ENCODE results near the gene SLC24A4.

The SLC24A4 gene

GRCh38 chr14:92481386-92481785 lies 158.4 kb downstream of the SLC24A4 start:
- no peaks in the 10 kb centered on the region for H3K4me1 ChIP-seq (ENCODE audit: insufficient read depth, low read length, poor library complexity, severe bottlenecking)

GRCh38 chr14:92481811-92482555 lies 159.0 kb downstream of the SLC24A4 start:
- no peak overlapping the region for H3K4me2 ChIP-seq (ENCODE audit: low read depth, low read length, poor library complexity, severe bottlenecking)
- H3K4me1 ChIP-seq (ENCODE audit: insufficient read depth, low read length, poor library complexity, severe bottlenecking) = no peaks in the 10 kb centered on the region
- H3K9ac ChIP-seq (ENCODE audit: low read depth, low read length, poor library complexity, severe bottlenecking) = no peak overlapping the region
- peaks cover 5% of the 10 kb centered on the region; the same call in 1 of the 2 replicates for H3K9me3 ChIP-seq (ENCODE audit: insufficient read depth, low read depth, low read length)
- no peak for TF ChIP-seq EZH2phosphoT487 (IDR thresholded peaks at IDR 0.05; ENCODE audit: borderline replicate concordance)
- TF ChIP-seq CTCF (conservative IDR thresholded peaks at IDR 0.05; ENCODE audit: low read length) = no peak
- H3K36me3 ChIP-seq (ENCODE audit: insufficient read depth, low read length) = no peaks in the 10 kb centered on the region
- H3K27me3 ChIP-seq (ENCODE audit: insufficient read depth, low read length, poor library complexity, severe bottlenecking) = no peaks in the 10 kb centered on the region
- no peaks in the 10 kb centered on the region for H3F3A ChIP-seq (ENCODE audit: low read depth)
- no peak overlapping the region for H2AFZ ChIP-seq (ENCODE audit: low read length)
- no peaks in the 10 kb centered on the region for H4K20me1 ChIP-seq (ENCODE audit: insufficient read depth, low read length, poor library complexity, severe bottlenecking)
- no peak overlapping the region for H3K4me3 ChIP-seq (ENCODE audit: low read length, poor library complexity, severe bottlenecking)
- H3K9me2 ChIP-seq (replicated peaks; ENCODE audit: low read depth, low read length) = no peaks in the 10 kb centered on the region
- no peaks in the 10 kb centered on the region for H3K79me2 ChIP-seq (ENCODE audit: insufficient read depth, low read length)

More at GRCh38 chr14:92481386-92481785, 158.4 kb downstream of the SLC24A4 start:
- Histone ChIP-seq H2AFZ (ENCODE audit: low read length) (no peak overlapping the region), H3K36me3 (ENCODE audit: insufficient read depth, low read length) (no peaks in the 10 kb centered on the region), H3K79me2 (ENCODE audit: insufficient read depth, low read length) (no peaks in the 10 kb centered on the region), H3K4me2 (ENCODE audit: low read depth, low read length, poor library complexity, severe bottlenecking) (no peak overlapping the region), H3K9me2 (replicated peaks; ENCODE audit: low read depth, low read length) (no peaks in the 10 kb centered on the region), H3F3A (ENCODE audit: low read depth) (no peaks in the 10 kb centered on the region), H3K9ac (ENCODE audit: low read depth, low read length, poor library complexity, severe bottlenecking) (no peak overlapping the region), H3K27me3 (ENCODE audit: insufficient read depth, low read length, poor library complexity, severe bottlenecking) (no peaks in the 10 kb centered on the region), H3K4me3 (ENCODE audit: low read length, poor library complexity, severe bottlenecking) (no peak overlapping the region), H3K9me3 (ENCODE audit: insufficient read depth, low read depth, low read length) (peaks cover 5% of the 10 kb centered on the region; the same call in 1 of the 2 replicates), H4K20me1 (ENCODE audit: insufficient read depth, low read length, poor library complexity, severe bottlenecking) (no peaks in the 10 kb centered on the region)
- TF ChIP-seq EZH2phosphoT487 (IDR thresholded peaks at IDR 0.05; ENCODE audit: borderline replicate concordance) (no peak), CTCF (conservative IDR thresholded peaks at IDR 0.05; ENCODE audit: low read length) (peak; percentile 37)

- Histone ChIP-seq H3K27me3 (ENCODE audit: insufficient read depth, low read length, poor library complexity, severe bottlenecking) (no peaks in the 10 kb centered on the region), H3K79me2 (ENCODE audit: insufficient read depth, low read length) (no peaks in the 10 kb centered on the region), H3K36me3 (ENCODE audit: insufficient read depth, low read length) (no peaks in the 10 kb centered on the region), H3K4me2 (ENCODE audit: low read depth, low read length, poor library complexity, severe bottlenecking) (no peak overlapping the region), H3K9me3 (ENCODE audit: insufficient read depth, low read depth, low read length) (peaks cover 5% of the 10 kb centered on the region; the same call in 1 of the 2 replicates), H3F3A (ENCODE audit: low read depth) (no peaks in the 10 kb centered on the region), H4K20me1 (ENCODE audit: insufficient read depth, low read length, poor library complexity, severe bottlenecking) (no peaks in the 10 kb centered on the region), H2AFZ (ENCODE audit: low read length) (no peak overlapping the region), H3K9ac (ENCODE audit: low read depth, low read length, poor library complexity, severe bottlenecking) (no peak overlapping the region), H3K9me2 (replicated peaks; ENCODE audit: low read depth, low read length) (no peaks in the 10 kb centered on the region), H3K4me3 (ENCODE audit: low read length, poor library complexity, severe bottlenecking) (no peak overlapping the region), H3K4me1 (ENCODE audit: insufficient read depth, low read length, poor library complexity, severe bottlenecking) (peaks cover 6% of the 10 kb centered on the region)
- TF ChIP-seq EZH2phosphoT487 (IDR thresholded peaks at IDR 0.05; ENCODE audit: borderline replicate concordance) = no peak
- TF ChIP-seq CTCF (conservative IDR thresholded peaks at IDR 0.05; ENCODE audit: low read length) = no peak
These were observed 159.8 kb downstream of the SLC24A4 start for GRCh38 chr14:92482621-92483319.
